Fibroblast of mammary gland (primary cell): ENCODE data around the gene PPP1R3F.

ENCODE experiments used
- DNase-seq: peaks from one replicate; pipeline ENCODE4 v3.0.0-alpha.2; 2010; ENCODE audit warnings: low read depth
- H3K4me3 ChIP-seq: 2 replicates; pipeline ENCODE4 v1.5.1; 2011; ENCODE audit warnings: low read depth, mild to moderate bottlenecking, low read length, moderate library complexity; ENCODE audit not compliant: control insufficient read depth
- CTCF ChIP-seq: conservative IDR thresholded peaks from 2 replicates; pipeline ENCODE4 v1.5.1; 2011; ENCODE audit warnings: low read depth, low read length, inconsistent platforms; ENCODE audit not compliant: control insufficient read depth, insufficient read depth

Gene PPP1R3F

GRCh38 chrX:49269767-49270248 lies at the start of gene PPP1R3F:
TSS of gene PPP1R3F (plus strand) at chrX:49269793. CDS start at chrX:49269870, 77 bp downstream.
- H3K4me3 ChIP-seq: peak within 1 kb of the TSS; percentile 68
- DNase-seq: no peak
- TF ChIP-seq CTCF: no peak

GRCh38 chrX:49220100-49220499 lies 49.5 kb upstream of the PPP1R3F start:
- H3K4me3 ChIP-seq: no peak overlapping the region
- DNase-seq: no peak
- no peak for TF ChIP-seq CTCF

- no peak overlapping the region for H3K4me3 ChIP-seq
- no peak for TF ChIP-seq CTCF
- no peak for DNase-seq
These were observed 47.7 kb upstream of the PPP1R3F start for GRCh38 chrX:49221868-49222267.

- TF ChIP-seq CTCF: no peak
- DNase-seq: no peak
- no peak overlapping the region for H3K4me3 ChIP-seq
These were observed 43.7 kb upstream of the PPP1R3F start for GRCh38 chrX:49225858-49226257.

- no peak for DNase-seq
- TF ChIP-seq CTCF: no peak
These were observed 42.6 kb upstream of the PPP1R3F start for GRCh38 chrX:49226946-49227345.

GRCh38 chrX:49227726-49228125 lies 41.9 kb upstream of the PPP1R3F start:
- no peak for TF ChIP-seq CTCF
- H3K4me3 ChIP-seq: no peak overlapping the region
- DNase-seq: no peak

More at GRCh38 chrX:49226946-49227345, 42.6 kb upstream of the PPP1R3F start:
- no peak overlapping the region for H3K4me3 ChIP-seq

- no peak for TF ChIP-seq CTCF
- no peak for DNase-seq
- no peak overlapping the region for H3K4me3 ChIP-seq
These were observed 41.4 kb upstream of the PPP1R3F start for GRCh38 chrX:49228185-49228584.
